Measurements from ENCODE around the gene PTPRE. TPM values are rescaled to one million over a fixed set of nuclear protein-coding genes. Genes with fewer than 3 reads are reported as not detected.

PTPRE gene
- total and polyA plus RNA-seq, 4 experiments from 2014 or later, result 6.5 to 27.6 (median 18.9) TPM

DNA sequence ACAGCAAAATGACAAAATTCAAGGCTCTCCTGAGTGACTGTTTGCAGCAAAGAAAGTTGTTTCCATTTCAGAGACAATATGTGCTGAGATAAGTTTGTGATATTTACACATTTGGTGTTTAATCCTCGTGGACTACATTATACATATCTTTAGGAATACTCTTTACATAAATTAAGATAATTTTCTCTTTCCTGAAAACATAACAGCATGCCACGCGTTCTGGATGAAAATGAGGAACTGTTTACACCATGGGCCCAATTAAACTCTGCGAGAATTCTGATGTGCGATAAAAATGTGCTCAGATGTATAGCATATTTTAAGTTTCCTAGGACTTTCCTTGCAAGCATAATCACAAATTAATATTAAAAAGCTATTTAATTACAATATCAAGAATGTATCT is 26.4 kb downstream of the PTPRE start:
- ChIA-PET POLR2A (ENCODE audit: partially characterized antibody) (no interaction called here), CTCF (ENCODE audit: partially characterized antibody) (no interaction called here)
- no peaks in the 10 kb centered on the region for H3K36me3 ChIP-seq (ENCODE audit: insufficient read depth, low read length)
- no peak for DNase-seq
- H3K27ac Mint-ChIP-seq, result no peak overlapping the region
- H3K4me1 ChIP-seq (ENCODE audit: insufficient read depth, low read length), result no peaks in the 10 kb centered on the region
- no peaks in the 10 kb centered on the region for H3K9me3 ChIP-seq (ENCODE audit: control insufficient read depth in 1 of 2, low read length in 2 of 2)
- H3K4me3 Mint-ChIP-seq, result no peak overlapping the region
- intact Hi-C loops (cut with micrococcal nuclease), result no loop called here
- peaks cover 2 to 8% of the 10 kb centered on the region in 2 donors for H3K27me3 Mint-ChIP-seq
- no peak overlapping the region for H3K4me3 ChIP-seq (ENCODE audit: low read length in 2 of 2)
- H3K4me1 Mint-ChIP-seq, result no peaks in the 10 kb centered on the region
- H3K27me3 ChIP-seq (ENCODE audit: insufficient read depth, low read length), result no peaks in the 10 kb centered on the region
- H3K36me3 Mint-ChIP-seq, result no peaks in the 10 kb centered on the region
- H3K27ac ChIP-seq (ENCODE audit: low read depth, low read length), result no peak overlapping the region
- peaks cover 0 to 5% (median 0%) of the 10 kb centered on the region in 8 donors for H3K9me3 Mint-ChIP-seq

DNA sequence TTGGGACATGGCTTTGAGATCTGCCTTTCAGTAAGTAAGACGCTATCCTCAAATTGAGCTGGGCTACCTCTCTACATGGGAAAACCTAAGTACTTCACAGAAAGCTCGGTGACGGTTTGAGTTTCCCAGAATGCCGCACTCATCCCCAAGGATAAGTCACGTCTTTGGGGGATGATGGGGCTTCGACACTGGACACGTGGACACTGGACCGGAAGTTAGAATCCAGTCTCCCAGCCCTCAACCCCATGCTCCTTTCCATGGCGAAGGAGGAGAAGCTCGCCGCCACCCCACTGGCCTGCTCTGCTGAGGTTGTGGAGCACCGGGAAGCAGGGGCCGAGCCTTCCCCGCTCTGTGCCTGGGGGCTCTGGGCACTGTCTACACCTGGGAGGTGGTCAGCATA is 27.5 kb downstream of the PTPRE start:
- Histone ChIP-seq H3K9me3 (ENCODE audit: control insufficient read depth in 1 of 2, low read length in 2 of 2) (no peaks in the 10 kb centered on the region), H3K36me3 (ENCODE audit: insufficient read depth, low read length) (no peaks in the 10 kb centered on the region), H3K27me3 (ENCODE audit: insufficient read depth, low read length) (no peaks in the 10 kb centered on the region), H3K4me3 (ENCODE audit: low read length in 2 of 2) (no peak overlapping the region), H3K27ac (ENCODE audit: low read depth, low read length) (no peak overlapping the region), H3K4me1 (ENCODE audit: insufficient read depth, low read length) (no peaks in the 10 kb centered on the region)
- ChIA-PET POLR2A (ENCODE audit: partially characterized antibody) (no interaction called here), CTCF (ENCODE audit: partially characterized antibody) (no interaction called here)
- H3K36me3 Mint-ChIP-seq, result no peaks in the 10 kb centered on the region
- no peak for DNase-seq
- H3K4me1 Mint-ChIP-seq, result no peaks in the 10 kb centered on the region
- no peak overlapping the region for H3K4me3 Mint-ChIP-seq
- intact Hi-C loops (cut with micrococcal nuclease), result no loop called here
- H3K27me3 Mint-ChIP-seq, result peaks cover 4 to 13% of the 10 kb centered on the region in 2 donors
- peaks cover 0 to 5% (median 0%) of the 10 kb centered on the region in 8 donors for H3K9me3 Mint-ChIP-seq
- no peak overlapping the region for H3K27ac Mint-ChIP-seq

DNA sequence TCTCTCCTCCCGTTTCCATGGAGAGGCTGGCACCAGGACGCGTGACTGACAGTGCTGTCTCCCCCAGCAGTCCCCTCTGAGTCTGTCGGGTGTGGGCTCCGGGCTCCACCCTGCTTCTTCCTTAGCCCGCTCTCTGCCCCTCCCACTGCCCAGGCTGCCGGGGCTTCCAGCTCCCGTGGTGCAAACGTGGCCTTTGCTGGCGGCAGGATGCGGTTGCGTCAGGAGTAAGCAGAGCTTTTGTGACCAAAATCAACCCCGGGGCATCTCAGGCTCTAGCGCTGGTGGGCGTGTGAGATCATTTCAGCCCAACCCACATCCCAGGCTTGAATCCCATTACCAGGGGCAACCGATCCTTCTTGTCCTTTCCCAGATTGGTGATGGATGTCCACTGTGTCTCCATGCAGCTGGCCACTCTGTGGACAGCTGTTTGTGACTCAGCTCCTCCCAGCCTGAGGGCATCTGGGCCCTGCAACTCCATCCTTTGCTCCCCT is 28.2 kb downstream of the PTPRE start:
- Histone ChIP-seq H3K27me3 (ENCODE audit: insufficient read depth, low read length) (no peaks in the 10 kb centered on the region), H3K9me3 (ENCODE audit: control insufficient read depth in 1 of 2, low read length in 2 of 2) (no peaks in the 10 kb centered on the region), H3K4me3 (ENCODE audit: low read length in 2 of 2) (no peak overlapping the region), H3K27ac (ENCODE audit: low read depth, low read length) (no peak overlapping the region), H3K36me3 (ENCODE audit: insufficient read depth, low read length) (no peaks in the 10 kb centered on the region), H3K4me1 (ENCODE audit: insufficient read depth, low read length) (no peaks in the 10 kb centered on the region)
- intact Hi-C loops (cut with micrococcal nuclease), result no loop called here
- Mint-ChIP-seq H3K27me3 (peaks cover 5 to 16% of the 10 kb centered on the region in 2 donors), H3K36me3 (no peaks in the 10 kb centered on the region), H3K27ac (no peak overlapping the region), H3K4me3 (no peak overlapping the region), H3K4me1 (no peaks in the 10 kb centered on the region), H3K9me3 (peaks cover 0 to 5% (median 0%) of the 10 kb centered on the region in 8 donors)
- DNase-seq, result no peak
- ChIA-PET CTCF (ENCODE audit: partially characterized antibody) (no interaction called here), POLR2A (ENCODE audit: partially characterized antibody) (no interaction called here)

DNA sequence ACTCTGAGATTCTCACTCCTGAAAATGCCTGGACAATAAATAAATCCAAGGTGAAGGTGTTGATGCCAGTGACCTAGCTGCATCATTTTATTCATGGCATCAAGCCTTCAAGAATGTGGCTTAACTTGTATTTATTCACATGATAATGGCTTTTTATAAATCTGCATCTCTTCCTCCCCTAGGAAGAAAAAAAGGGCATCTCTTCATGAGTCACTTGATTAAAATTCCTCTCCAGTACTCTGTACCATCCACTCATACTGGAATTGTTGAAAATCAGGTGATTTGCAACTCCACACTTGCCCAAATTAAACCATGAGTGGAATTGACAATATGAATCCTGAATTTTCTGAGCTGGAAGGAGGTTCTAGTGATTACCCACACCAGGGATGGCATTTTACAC is 30.2 kb downstream of the PTPRE start:
- CTCF ChIA-PET (ENCODE audit: partially characterized antibody), result interaction anchor here (1.1 kb wide), 1 partner anchor 74 kb away, joined by 3 read pairs; no protein-coding TSS in a partner anchor
- no peaks in the 10 kb centered on the region for H3K27me3 ChIP-seq (ENCODE audit: insufficient read depth, low read length)
- Mint-ChIP-seq H3K36me3 (no peaks in the 10 kb centered on the region), H3K4me3 (no peak overlapping the region), H3K9me3 (peaks cover 0 to 5% (median 0%) of the 10 kb centered on the region in 8 donors), H3K27ac (no peak overlapping the region), H3K4me1 (no peaks in the 10 kb centered on the region), H3K27me3 (peaks cover 5 to 20% of the 10 kb centered on the region in 2 donors)
- POLR2A ChIA-PET (ENCODE audit: partially characterized antibody), result no interaction called here
- H3K36me3 ChIP-seq (ENCODE audit: insufficient read depth, low read length), result no peaks in the 10 kb centered on the region
- no peak overlapping the region for H3K4me3 ChIP-seq (ENCODE audit: low read length in 2 of 2)
- intact Hi-C loops (cut with micrococcal nuclease), result no loop called here
- no peak overlapping the region for H3K27ac ChIP-seq (ENCODE audit: low read depth, low read length)
- no peaks in the 10 kb centered on the region for H3K4me1 ChIP-seq (ENCODE audit: insufficient read depth, low read length)
- no peak for DNase-seq
- no peaks in the 10 kb centered on the region for H3K9me3 ChIP-seq (ENCODE audit: control insufficient read depth in 1 of 2, low read length in 2 of 2)

DNA sequence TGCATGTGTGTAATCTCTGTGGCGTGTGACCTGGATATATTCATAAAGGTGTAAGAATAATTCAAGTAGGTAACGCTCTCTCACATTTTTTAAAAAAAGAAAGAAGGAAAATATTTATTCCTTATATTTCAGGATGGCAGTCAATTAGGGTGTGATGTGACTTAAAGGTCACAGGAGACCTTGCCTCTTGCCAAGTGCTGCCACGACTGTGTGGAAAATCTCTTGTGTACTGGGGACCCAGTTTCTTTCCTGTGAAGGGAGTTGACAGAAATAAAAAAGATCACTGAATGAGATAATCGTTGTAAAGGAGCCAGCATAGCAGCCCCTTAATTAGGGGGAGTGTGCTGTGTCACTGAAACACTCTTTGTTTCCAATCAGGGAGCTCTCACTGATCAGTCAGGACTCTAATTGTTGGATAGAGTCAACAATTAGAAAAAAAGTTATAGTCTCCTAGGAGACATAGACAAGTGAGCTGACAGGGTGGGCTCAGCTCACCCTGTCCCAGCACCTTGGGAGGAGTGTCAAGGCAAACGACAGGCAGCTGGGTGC is 31.1 kb downstream of the PTPRE start:
- H3K36me3 ChIP-seq (ENCODE audit: insufficient read depth, low read length), result no peaks in the 10 kb centered on the region
- peaks cover 0 to 2% (median 0%) of the 10 kb centered on the region in 8 donors for H3K9me3 Mint-ChIP-seq
- H3K27me3 Mint-ChIP-seq, result peaks cover 9 to 20% of the 10 kb centered on the region in 2 donors
- H3K4me1 Mint-ChIP-seq, result peaks cover 0 to 7% (median 2%) of the 10 kb centered on the region in 4 donors
- intact Hi-C loops (cut with micrococcal nuclease), result no loop called here
- no peak overlapping the region for H3K27ac ChIP-seq (ENCODE audit: low read depth, low read length)
- CTCF ChIA-PET (ENCODE audit: partially characterized antibody), result interaction anchor here (1.1 kb wide), 1 partner anchor 73 kb away, joined by 3 read pairs; no protein-coding TSS in a partner anchor
- no peaks in the 10 kb centered on the region for H3K36me3 Mint-ChIP-seq
- no peak overlapping the region for H3K4me3 ChIP-seq (ENCODE audit: low read length in 2 of 2)
- no peaks in the 10 kb centered on the region for H3K27me3 ChIP-seq (ENCODE audit: insufficient read depth, low read length)
- POLR2A ChIA-PET (ENCODE audit: partially characterized antibody), result no interaction called here
- H3K4me3 Mint-ChIP-seq, result no peak overlapping the region
- no peaks in the 10 kb centered on the region for H3K4me1 ChIP-seq (ENCODE audit: insufficient read depth, low read length)
- H3K27ac Mint-ChIP-seq, result no peak overlapping the region
- no peaks in the 10 kb centered on the region for H3K9me3 ChIP-seq (ENCODE audit: control insufficient read depth in 1 of 2, low read length in 2 of 2)
- no peak for DNase-seq

DNA sequence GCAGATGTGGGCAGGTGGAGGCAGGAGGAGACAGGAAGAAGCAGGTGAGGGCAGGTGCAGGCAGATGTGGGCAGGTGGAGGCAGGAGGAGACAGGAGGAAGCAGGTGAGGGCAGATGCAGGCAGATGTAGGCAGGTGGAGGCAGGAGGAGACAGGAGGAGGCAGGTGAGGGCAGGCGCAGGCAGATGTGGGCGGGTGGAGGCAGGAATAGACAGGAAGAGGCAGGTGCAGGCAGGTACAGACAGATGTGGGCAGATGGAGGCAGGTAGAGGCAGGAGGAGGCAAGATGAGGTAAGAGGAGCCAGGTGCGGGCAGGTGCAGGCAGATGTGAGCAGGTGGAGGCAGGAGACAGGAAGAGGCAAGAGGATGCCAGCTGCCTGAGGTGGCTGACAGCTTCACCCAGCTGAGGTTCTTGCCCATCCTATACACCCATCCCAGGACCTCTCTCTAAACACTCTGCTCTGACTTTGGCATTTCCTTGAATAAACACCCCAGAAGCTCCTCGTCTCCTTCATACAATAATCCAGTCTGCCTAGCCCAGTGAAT is 33.0 kb downstream of the PTPRE start:
- peak overlapping the region in 1 of 8 donors; percentile 67 for H3K4me3 Mint-ChIP-seq
- Histone ChIP-seq H3K27ac (ENCODE audit: low read depth, low read length) (no peak overlapping the region), H3K27me3 (ENCODE audit: insufficient read depth, low read length) (no peaks in the 10 kb centered on the region), H3K4me1 (ENCODE audit: insufficient read depth, low read length) (no peaks in the 10 kb centered on the region), H3K36me3 (ENCODE audit: insufficient read depth, low read length) (no peaks in the 10 kb centered on the region), H3K9me3 (ENCODE audit: control insufficient read depth in 1 of 2, low read length in 2 of 2) (no peaks in the 10 kb centered on the region), H3K4me3 (ENCODE audit: low read length in 2 of 2) (no peak overlapping the region)
- peaks cover 5 to 10% (median 7%) of the 10 kb centered on the region in 4 donors for H3K4me1 Mint-ChIP-seq
- no peaks in the 10 kb centered on the region for H3K9me3 Mint-ChIP-seq
- peaks cover 9 to 20% of the 10 kb centered on the region in 2 donors for H3K27me3 Mint-ChIP-seq
- POLR2A ChIA-PET (ENCODE audit: partially characterized antibody), result no interaction called here
- no peak for DNase-seq
- intact Hi-C loops (cut with micrococcal nuclease), result no loop called here
- no peaks in the 10 kb centered on the region for H3K36me3 Mint-ChIP-seq
- no peak overlapping the region for H3K27ac Mint-ChIP-seq
- CTCF ChIA-PET (ENCODE audit: partially characterized antibody), result no interaction called here

DNA sequence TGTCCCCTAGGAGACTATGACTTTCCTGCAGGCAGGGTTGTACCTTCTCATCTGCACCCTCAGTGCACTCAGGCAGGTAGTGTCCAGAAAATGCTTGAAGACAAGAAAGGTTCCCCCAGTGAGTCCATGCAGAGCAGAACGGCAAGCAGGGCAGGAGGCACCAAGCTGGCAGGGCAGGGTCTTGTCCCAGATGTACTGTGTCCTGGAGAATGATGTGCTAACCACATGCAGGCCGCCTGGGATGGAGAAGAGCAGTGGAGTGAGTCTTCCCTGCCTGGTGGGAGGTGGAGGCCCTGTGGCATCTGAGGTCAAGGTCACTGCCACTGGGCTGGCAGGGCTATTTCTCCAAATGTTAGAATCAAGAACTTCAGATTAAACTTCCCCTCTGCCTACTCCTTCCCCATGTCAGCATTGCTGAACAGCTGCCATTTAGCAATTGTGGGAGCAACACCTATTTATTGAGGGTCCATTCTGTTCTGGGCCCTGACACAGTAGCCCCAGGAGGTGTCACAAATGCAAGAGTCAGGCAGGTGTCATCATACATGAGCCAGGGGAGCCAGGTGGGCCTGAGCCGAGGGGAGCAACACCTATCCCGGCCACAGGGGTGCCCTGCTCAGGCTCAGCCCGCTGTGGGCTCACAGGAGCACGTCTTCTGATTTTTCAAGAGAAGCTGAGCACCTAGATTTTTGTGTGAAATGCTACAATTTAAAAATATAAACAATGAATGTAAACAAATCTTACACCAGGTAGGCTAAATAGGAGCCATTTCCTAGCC is 34.1 kb downstream of the PTPRE start:
- Histone ChIP-seq H3K4me3 (ENCODE audit: low read length in 2 of 2) (no peak overlapping the region), H3K36me3 (ENCODE audit: insufficient read depth, low read length) (no peaks in the 10 kb centered on the region), H3K9me3 (ENCODE audit: control insufficient read depth in 1 of 2, low read length in 2 of 2) (no peaks in the 10 kb centered on the region), H3K4me1 (ENCODE audit: insufficient read depth, low read length) (peaks cover 11% of the 10 kb centered on the region), H3K27me3 (ENCODE audit: insufficient read depth, low read length) (no peaks in the 10 kb centered on the region), H3K27ac (ENCODE audit: low read depth, low read length) (no peak overlapping the region)
- DNase-seq, result no peak
- Mint-ChIP-seq H3K36me3 (no peaks in the 10 kb centered on the region), H3K27ac (no peak overlapping the region), H3K4me1 (peaks cover 16 to 22% (median 17%) of the 10 kb centered on the region in 4 donors), H3K4me3 (no peak overlapping the region), H3K9me3 (no peaks in the 10 kb centered on the region), H3K27me3 (peaks cover 7 to 18% of the 10 kb centered on the region in 2 donors)
- POLR2A ChIA-PET (ENCODE audit: partially characterized antibody), result no interaction called here
- intact Hi-C loops (cut with micrococcal nuclease), result no loop called here
- CTCF ChIA-PET (ENCODE audit: partially characterized antibody), result no interaction called here
